Measurements from ENCODE around the gene SP1. TPM values are rescaled to one million over a fixed set of nuclear protein-coding genes. Genes with fewer than 3 reads are reported as not detected.

Gene SP1
- total and polyA plus RNA-seq, 9 of the 15 experiments (the other 6 are each of a cell fraction or from before 2014, with no cell fraction given): 8.0 to 65.5 (median 41.6) TPM

- TF ChIP-seq PBX2 (CRISPR knock-in tag; IDR thresholded peaks at IDR 0.05; ENCODE audit: low read depth) (no peak), PBX2 (tag; conservative IDR thresholded peaks at IDR 0.05; ENCODE audit: low read depth) (no peak), THRAP3 (IDR thresholded peaks at IDR 0.05; ENCODE audit: borderline replicate concordance) (no peak), FOXJ2 (tag; IDR thresholded peaks at IDR 0.05) (no peak), GTF2A2 (tag; IDR thresholded peaks at IDR 0.05) (no peak), HNRNPUL1 (IDR thresholded peaks at IDR 0.05; ENCODE audit: low read length) (no peak), CTCF (IDR thresholded peaks at IDR 0.05 in 2 of 3, conservative IDR thresholded peaks at IDR 0.05 in 1 of 3; ENCODE audit: insufficient read depth in 2 of 3, low read depth in 1 of 3, low read length in 3 of 3) (peak; percentile 84 to 88 (median 87)), MCM3 (IDR thresholded peaks at IDR 0.05) (no peak), SIRT6 (IDR thresholded peaks at IDR 0.05; ENCODE audit: low read depth, low read length) (no peak), IRF2 (CRISPR knock-in tag; IDR thresholded peaks at IDR 0.05) (no peak), MCM5 (IDR thresholded peaks at IDR 0.05; ENCODE audit: low read depth) (no peak), KLF10 (CRISPR knock-in tag; IDR thresholded peaks at IDR 0.05) (no peak), LEF1 (IDR thresholded peaks at IDR 0.05) (no peak), CHD2 (IDR thresholded peaks at IDR 0.05; ENCODE audit: low read depth, low read length) (no peak), TOE1 (IDR thresholded peaks at IDR 0.05; ENCODE audit: borderline replicate concordance) (peak; percentile 56; the same call in 1 of the 2 replicates), TOE1 (CRISPR knock-in tag; IDR thresholded peaks at IDR 0.05; ENCODE audit: borderline replicate concordance, low read depth) (no peak), GABPA (tag; conservative IDR thresholded peaks at IDR 0.05; ENCODE audit: low read depth) (no peak), HNRNPL (IDR thresholded peaks at IDR 0.05; ENCODE audit: low read depth, low read length) (peak; percentile 74), ZNF436 (CRISPR knock-in tag; IDR thresholded peaks at IDR 0.05) (no peak), ETV1 (tag; conservative IDR thresholded peaks at IDR 0.05; ENCODE audit: low read depth) (0 out of 2 replicates have a peak, but pooled peaks have one; percentile 26), ZC3H4 (CRISPR knock-in tag; IDR thresholded peaks at IDR 0.05; ENCODE audit: borderline replicate concordance) (no peak), ATF7 (IDR thresholded peaks at IDR 0.05) (peak; percentile 37; the same call in 1 of the 2 replicates)
These were observed 35.0 kb upstream of the SP1 start (continued) for GRCh38 chr12:53344824-53345485.
